ENCODE results near the gene DPF3.

DPF3 gene

DNA sequence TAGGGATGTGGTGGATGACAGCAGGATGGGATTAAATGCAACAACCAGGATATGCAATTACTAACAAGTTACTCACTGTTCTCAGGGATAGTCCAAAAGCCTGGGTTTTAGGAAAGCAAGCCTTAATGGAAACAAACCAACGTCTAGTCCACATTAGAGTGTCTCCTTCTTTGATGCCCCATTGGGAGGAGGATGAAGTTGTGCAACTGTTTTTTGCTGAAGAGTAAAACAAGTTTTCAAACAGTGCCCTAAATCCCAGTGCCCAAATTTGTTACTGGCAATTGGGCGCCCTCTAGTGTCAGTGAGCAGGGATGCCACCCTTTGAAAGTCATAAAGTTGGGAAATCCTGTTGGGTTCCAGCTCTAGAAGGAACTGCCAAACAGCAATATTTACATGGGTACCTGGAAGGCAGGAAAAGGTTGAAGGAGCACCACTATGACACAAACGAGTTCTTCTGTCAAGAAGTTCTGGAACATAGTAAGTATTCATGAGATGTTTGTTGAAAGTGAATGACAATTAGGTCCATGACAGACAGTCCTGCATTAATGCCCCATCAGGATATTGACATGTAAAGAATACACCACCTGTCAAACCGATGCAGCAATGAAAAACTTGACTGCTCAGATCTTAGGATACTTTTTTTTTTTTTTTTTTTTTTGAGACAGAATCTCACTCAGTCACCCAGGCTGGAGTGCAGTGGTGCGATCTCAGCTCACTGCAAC lies 11.1 kb upstream of the DPF3 start:
- TF ChIP-seq, protein P1, sequence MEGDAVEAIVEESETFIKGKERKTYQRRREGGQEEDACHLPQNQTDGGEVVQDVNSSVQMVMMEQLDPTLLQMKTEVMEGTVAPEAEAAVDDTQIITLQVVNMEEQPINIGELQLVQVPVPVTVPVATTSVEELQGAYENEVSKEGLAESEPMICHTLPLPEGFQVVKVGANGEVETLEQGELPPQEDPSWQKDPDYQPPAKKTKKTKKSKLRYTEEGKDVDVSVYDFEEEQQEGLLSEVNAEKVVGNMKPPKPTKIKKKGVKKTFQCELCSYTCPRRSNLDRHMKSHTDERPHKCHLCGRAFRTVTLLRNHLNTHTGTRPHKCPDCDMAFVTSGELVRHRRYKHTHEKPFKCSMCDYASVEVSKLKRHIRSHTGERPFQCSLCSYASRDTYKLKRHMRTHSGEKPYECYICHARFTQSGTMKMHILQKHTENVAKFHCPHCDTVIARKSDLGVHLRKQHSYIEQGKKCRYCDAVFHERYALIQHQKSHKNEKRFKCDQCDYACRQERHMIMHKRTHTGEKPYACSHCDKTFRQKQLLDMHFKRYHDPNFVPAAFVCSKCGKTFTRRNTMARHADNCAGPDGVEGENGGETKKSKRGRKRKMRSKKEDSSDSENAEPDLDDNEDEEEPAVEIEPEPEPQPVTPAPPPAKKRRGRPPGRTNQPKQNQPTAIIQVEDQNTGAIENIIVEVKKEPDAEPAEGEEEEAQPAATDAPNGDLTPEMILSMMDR (IDR thresholded peaks at IDR 0.05; ENCODE audit: borderline replicate concordance, insufficient read depth, low read depth, low read length) = peak; percentile 82
- no peak overlapping the region for H3K4me3 ChIP-seq (ENCODE audit: low read depth, low read length)

DNA sequence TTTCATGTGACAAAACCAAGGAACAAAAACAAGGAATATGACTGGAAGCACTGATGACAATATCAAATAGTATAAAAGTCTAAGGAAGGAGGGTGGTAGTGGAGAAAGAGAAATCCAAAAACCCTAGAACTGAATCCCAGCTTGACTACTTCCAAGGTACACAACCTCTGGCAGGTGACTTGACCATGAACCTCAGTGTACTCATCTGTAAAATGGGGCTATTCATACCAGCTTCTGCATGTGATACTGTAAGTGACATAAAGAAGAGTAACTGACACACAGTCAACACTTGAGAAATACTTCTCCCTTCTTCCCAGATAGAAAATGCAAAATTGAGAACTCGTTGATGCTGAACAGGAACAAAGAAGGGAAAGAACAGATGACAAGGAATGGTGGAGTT lies 10.3 kb upstream of the DPF3 start:
- TF ChIP-seq, protein P1 (IDR thresholded peaks at IDR 0.05; ENCODE audit: borderline replicate concordance, insufficient read depth, low read depth, low read length) = no peak
- H3K4me3 ChIP-seq (ENCODE audit: low read depth, low read length) = no peak overlapping the region

DNA sequence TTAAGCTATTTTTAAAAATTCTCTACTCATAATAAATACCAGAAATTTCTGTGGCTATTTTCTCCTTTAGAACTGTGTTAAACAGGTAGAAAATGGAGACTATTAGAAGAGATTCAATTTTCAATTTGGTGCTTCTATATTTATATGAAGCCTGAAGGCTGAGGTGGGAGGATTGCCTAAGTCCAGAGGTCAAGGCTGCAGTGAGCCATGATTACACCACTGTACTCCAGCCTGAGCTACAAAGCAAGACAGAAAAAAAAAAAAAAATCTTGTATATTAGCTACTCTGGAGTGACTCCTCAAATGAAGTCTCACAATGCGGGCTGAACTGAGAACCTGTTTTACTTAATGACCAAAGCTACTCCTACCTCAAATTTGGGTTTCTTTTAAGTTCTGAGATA lies 9.8 kb upstream of the DPF3 start:
- TF ChIP-seq, protein P1 (IDR thresholded peaks at IDR 0.05; ENCODE audit: borderline replicate concordance, insufficient read depth, low read depth, low read length) = no peak
- no peak overlapping the region for H3K4me3 ChIP-seq (ENCODE audit: low read depth, low read length)

DNA sequence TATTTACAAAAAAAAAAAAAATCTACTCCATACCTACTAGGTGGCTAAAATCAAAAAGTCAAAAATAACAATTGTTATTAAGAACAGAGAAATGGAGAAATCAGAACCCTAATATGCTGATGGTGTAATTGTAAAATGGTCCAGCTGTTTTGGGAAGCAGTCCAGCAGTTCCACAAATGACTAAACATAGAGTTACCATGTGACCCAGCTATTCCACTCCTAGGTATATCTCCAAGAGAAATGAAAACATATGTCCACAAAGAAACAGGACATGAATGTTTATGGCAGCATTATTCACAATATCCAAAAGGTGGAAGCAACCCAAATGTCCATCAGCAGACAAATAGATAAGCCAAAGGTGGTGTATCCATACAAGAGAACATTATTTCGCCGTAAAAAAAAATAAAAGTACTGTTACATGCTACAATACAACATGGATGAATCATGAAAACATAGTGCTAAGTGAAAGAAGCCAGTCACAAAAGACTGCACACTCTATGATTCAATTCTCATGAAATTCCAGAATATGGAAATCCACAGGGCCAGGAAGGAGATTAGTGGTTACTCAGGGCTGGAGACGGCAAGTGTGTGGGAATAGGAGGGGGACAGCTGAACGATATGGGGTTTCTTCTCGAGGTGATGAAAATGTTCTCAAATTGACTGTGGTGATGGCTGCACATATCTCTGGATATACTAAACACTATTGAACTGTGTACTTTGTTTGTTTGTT lies 9.1 kb upstream of the DPF3 start:
- TF ChIP-seq, protein P1 (IDR thresholded peaks at IDR 0.05; ENCODE audit: borderline replicate concordance, insufficient read depth, low read depth, low read length) = no peak

DNA sequence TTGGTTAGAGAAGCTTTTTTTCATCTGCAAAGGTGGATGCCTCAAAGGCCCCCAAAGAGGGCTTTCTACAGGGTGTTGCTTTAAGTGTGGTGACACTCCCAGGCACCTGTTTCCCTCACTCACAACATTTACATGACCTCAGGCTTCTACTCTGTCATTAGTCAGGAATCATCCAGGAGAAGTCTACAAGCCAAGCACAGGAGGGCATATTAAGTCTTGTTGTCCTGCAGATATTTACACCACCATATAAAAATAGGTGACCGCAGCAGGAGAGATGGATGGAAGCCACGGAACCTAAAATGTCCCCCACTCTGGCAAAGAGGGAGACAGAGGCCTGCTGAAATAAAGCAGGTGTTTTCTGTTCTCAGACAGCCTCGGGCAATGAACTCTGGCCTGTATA lies 7.5 kb upstream of the DPF3 start:
- H3K4me3 ChIP-seq (ENCODE audit: low read depth, low read length) = no peak overlapping the region
- TF ChIP-seq, protein P1 (IDR thresholded peaks at IDR 0.05; ENCODE audit: borderline replicate concordance, insufficient read depth, low read depth, low read length) = no peak

More for the DNA sequence above, 9.1 kb upstream of the DPF3 start:
- no peak overlapping the region for H3K4me3 ChIP-seq (ENCODE audit: low read depth, low read length)

DNA sequence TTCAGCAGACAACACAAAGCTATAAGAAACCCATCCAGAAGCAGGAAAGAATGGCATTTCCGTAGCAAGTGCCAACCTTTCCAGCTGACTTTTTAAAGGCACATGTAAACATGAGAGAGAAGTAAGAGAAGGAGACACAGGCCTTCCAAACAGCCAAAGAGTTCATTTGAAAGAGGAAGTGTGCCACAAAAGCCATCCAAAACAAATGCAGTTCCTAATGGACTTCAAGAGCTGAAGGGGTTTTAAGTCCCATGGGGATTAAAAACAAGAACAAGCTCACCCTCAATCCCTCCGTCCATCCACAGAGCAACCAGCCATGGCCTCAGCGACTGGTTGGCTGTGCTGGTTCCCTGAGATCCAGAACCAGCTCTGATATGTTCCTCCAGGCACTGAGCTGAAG lies 4.5 kb upstream of the DPF3 start:
- no peak overlapping the region for H3K4me3 ChIP-seq (ENCODE audit: low read depth, low read length)
- TF ChIP-seq, protein P1 (IDR thresholded peaks at IDR 0.05; ENCODE audit: borderline replicate concordance, insufficient read depth, low read depth, low read length) = no peak
